BJ (cell line): ENCODE measurements around the gene IGFBP2. TPM values are rescaled to one million over a fixed set of nuclear protein-coding genes. Genes with fewer than 3 reads are reported as not detected.
A peak's percentile ranks its signal among the peaks of the same experiment; 100 is the strongest.

Source experiments
- CTCF ChIA-PET: fragments of 350-600 bp; formaldehyde crosslinking; extraction: SDS; loops from one replicate; lab custom pipeline; 2021; ENCODE audit warnings: antibody characterized with exemption, inconsistent platforms; lab: Yijun Ruan, JAX
- POLR2A ChIA-PET: fragments of 300-600 bp; sonication (Branson Sonifier 250); formaldehyde crosslinking; extraction: SDS; loops from one replicate; lab custom pipeline; 2021; ENCODE audit warnings: antibody characterized with exemption; lab: Charles Lee
- DNase-seq: peaks from one replicate; pipeline ENCODE4 v3.0.0-alpha.2; 2011; ENCODE audit warnings: low read depth
- H3K27me3 ChIP-seq: 2 replicates; pipeline ENCODE4 v1.6.0; 2011; ENCODE audit warnings: low read length; ENCODE audit not compliant: control insufficient read depth, insufficient read depth
- H3K36me3 ChIP-seq: 2 replicates; pipeline ENCODE4 v1.5.1; 2011; ENCODE audit warnings: low read length; ENCODE audit not compliant: control insufficient read depth, insufficient read depth
- H3K4me3 ChIP-seq: 2 replicates; pipeline ENCODE4 v1.5.1; 2011; ENCODE audit warnings: low read depth, mild to moderate bottlenecking, control low read depth, low read length
- CTCF ChIP-seq: IDR thresholded peaks from 2 replicates; pipeline ENCODE4 v1.5.1; 2011; ENCODE audit warnings: low read depth, mild to moderate bottlenecking, control low read depth, inconsistent platforms, low read length, moderate library complexity; ENCODE audit not compliant: insufficient read depth
- polyA plus RNA-seq: library from polyadenylated mRNA; depleted of rRNA; stranded (reverse); fragments of >200 nt; gene quantifications from 2 replicates; pipeline ENCODE4 v1.2.3, GENCODE V29; 2011

IGFBP2 gene
- polyA plus RNA-seq, 1 experiment: 142 TPM

GRCh38 chr2:216680951-216681629, 47.9 kb downstream of the IGFBP2 start:
- H3K27me3 ChIP-seq: no peaks in the 10 kb centered on the region
- DNase-seq: no peak
- ChIA-PET POLR2A (no interaction called here), CTCF (interaction anchor here (1.0 to 2.9 kb wide), 8 partner anchors 10 to 1042 kb away, joined by 3 to 15 read pairs (median 6); partner anchors contain the start of gene IGFBP5)
- H3K36me3 ChIP-seq: peaks cover 30% of the 10 kb centered on the region
- no peak for TF ChIP-seq CTCF
- H3K4me3 ChIP-seq: no peak overlapping the region

- no peak for DNase-seq
- ChIA-PET CTCF (interaction anchor here (0.7 to 4.2 kb wide), 17 partner anchors 8 to 1080 kb away, joined by 3 to 15 read pairs (median 4); partner anchors contain the start of gene IGFBP5), POLR2A (no interaction called here)
- no peaks in the 10 kb centered on the region for H3K27me3 ChIP-seq
- no peak overlapping the region for H3K4me3 ChIP-seq
- peaks cover 27% of the 10 kb centered on the region for H3K36me3 ChIP-seq
- no peak for TF ChIP-seq CTCF
These were observed 48.5 kb downstream of the IGFBP2 start for GRCh38 chr2:216681683-216682082.

GRCh38 chr2:216683846-216684245, 50.6 kb downstream of the IGFBP2 start:
- CTCF ChIA-PET: interaction anchor here (0.7 to 4.2 kb wide), 10 partner anchors 10 to 1072 kb away, joined by 3 to 15 read pairs (median 5); no protein-coding TSS in a partner anchor

GRCh38 chr2:216685327-216685875, 52.2 kb downstream of the IGFBP2 start:
- CTCF ChIA-PET: interaction anchor here (0.9 to 4.2 kb wide), 7 partner anchors 10 to 1071 kb away, joined by 3 to 11 read pairs (median 3); partner anchors contain the start of gene IGFBP5
- POLR2A ChIA-PET: interaction anchor here (0.6 kb wide), 2 partner anchors 115 to 870 kb away, joined by 3 to 4 read pairs; no protein-coding TSS in a partner anchor
- DNase-seq: no peak
- no peaks in the 10 kb centered on the region for H3K27me3 ChIP-seq
- TF ChIP-seq CTCF: no peak
- H3K4me3 ChIP-seq: no peak overlapping the region
- peaks cover 14% of the 10 kb centered on the region for H3K36me3 ChIP-seq

More at GRCh38 chr2:216683846-216684245, 50.6 kb downstream of the IGFBP2 start:
- Histone ChIP-seq H3K4me3 (no peak overlapping the region), H3K27me3 (no peaks in the 10 kb centered on the region), H3K36me3 (peaks cover 15% of the 10 kb centered on the region)
- DNase-seq: peak; percentile 84
- TF ChIP-seq CTCF: no peak
- POLR2A ChIA-PET: interaction anchor here (0.5 to 1.0 kb wide), 2 partner anchors 10 to 12 kb away, joined by 6 to 10 read pairs; no protein-coding TSS in a partner anchor

GRCh38 chr2:216687111-216687510, 53.9 kb downstream of the IGFBP2 start:
- no peak for TF ChIP-seq CTCF
- no peak for DNase-seq
- H3K36me3 ChIP-seq: peaks cover 11% of the 10 kb centered on the region
- H3K4me3 ChIP-seq: no peak overlapping the region
- ChIA-PET POLR2A (no interaction called here), CTCF (interaction anchor here (0.6 to 1.4 kb wide), 6 partner anchors 23 to 1053 kb away, joined by 3 to 6 read pairs (median 3); no protein-coding TSS in a partner anchor)
- no peaks in the 10 kb centered on the region for H3K27me3 ChIP-seq
